Stimulated activated CD4-positive, alpha-beta T cell treated with anti-CD3 and anti-CD28 coated beads, Interleukin-15, amount 100 ng/mL, for 48 hours (primary cell): Measurements from ENCODE around the gene VTA1.
"Not testable (repeated sequence)": the region's sequence is repeated elsewhere in the genome, so short reads cannot be mapped to it uniquely, and the experiment has no call there.

Experiments
- DNase-seq, 2 donors: peaks; one replicate each; pipeline ENCODE4 v3.0.0-alpha.2; 2020; ENCODE audit warnings: low read depth in 2 of 2

Gene VTA1

GRCh38 chr6:142146828-142147662, at the start of gene VTA1, which contains the start of gene NMBR:
Gene VTA1 (plus strand): TSS chr6:142147263. CDS start chr6:142147288, 25 bp downstream.
Gene NMBR (minus strand): TSS chr6:142147122. CDS start chr6:142088658, 58,464 bp downstream.
- DNase-seq, result peak; percentile 92 to 93

GRCh38 chr6:142104820-142105219, 42.2 kb upstream of the VTA1 start:
- not testable (repeated sequence) for DNase-seq

- not testable (repeated sequence) for DNase-seq
Measured at GRCh38 chr6:142110820-142111219, 36.2 kb upstream of the VTA1 start.

GRCh38 chr6:142112451-142113061, 34.5 kb upstream of the VTA1 start:
- DNase-seq, result peak; percentile 48 to 72

- DNase-seq, result no peak
Measured at GRCh38 chr6:142117366-142117765, 29.7 kb upstream of the VTA1 start.

- no peak for DNase-seq
Measured at GRCh38 chr6:142118328-142118727, 28.7 kb upstream of the VTA1 start.

- no peak for DNase-seq
Measured at GRCh38 chr6:142118925-142119324, 28.1 kb upstream of the VTA1 start.

- DNase-seq, result no peak
Measured at GRCh38 chr6:142121342-142121741, 25.7 kb upstream of the VTA1 start.

- DNase-seq, result no peak
Measured at GRCh38 chr6:142130814-142131213, 16.2 kb upstream of the VTA1 start.

- DNase-seq, result no peak
Measured at GRCh38 chr6:142132625-142133024, 14.4 kb upstream of the VTA1 start, which contains the start of gene GJE1. Gene GJE1 (plus strand): TSS chr6:142132925. CDS start chr6:142133159, 234 bp downstream.

GRCh38 chr6:142138876-142139275, 8.2 kb upstream of the VTA1 start:
- DNase-seq, result no peak

GRCh38 chr6:142141531-142141930, 5.5 kb upstream of the VTA1 start:
- DNase-seq, result not testable (repeated sequence)

- DNase-seq, result no peak
Measured at GRCh38 chr6:142152746-142153145, 5.7 kb downstream of the VTA1 start.

GRCh38 chr6:142153196-142153595, 6.1 kb downstream of the VTA1 start:
- DNase-seq, result no peak

- no peak for DNase-seq
Measured at GRCh38 chr6:142154336-142154735, 7.3 kb downstream of the VTA1 start.

GRCh38 chr6:142155091-142155490, 8.0 kb downstream of the VTA1 start:
- no peak for DNase-seq

- no peak for DNase-seq
Measured at GRCh38 chr6:142155895-142156757, 9.1 kb downstream of the VTA1 start.

GRCh38 chr6:142156758-142157068, 9.7 kb downstream of the VTA1 start:
- not testable (repeated sequence) for DNase-seq

GRCh38 chr6:142162780-142163179, 15.7 kb downstream of the VTA1 start:
- DNase-seq, result no peak

- DNase-seq, result no peak
Measured at GRCh38 chr6:142165227-142165626, 18.2 kb downstream of the VTA1 start.

- no peak for DNase-seq
Measured at GRCh38 chr6:142167071-142167470, 20.0 kb downstream of the VTA1 start.

GRCh38 chr6:142167486-142167885, 20.4 kb downstream of the VTA1 start:
- no peak for DNase-seq
